Stomach (tissue), 4 donors: ENCODE results near the gene BDNF.

Experiments
- CTCF ChIP-seq, 7 experiments: fragments of 450-650 bp in 4 of 7; fragments of 200-600 bp in 3 of 7; sonication (generic) in 3 of 7; IDR thresholded peaks; one replicate each; pipeline ENCODE4 v1.5.1; 2016 to 2019; ENCODE audit warnings: antibody characterized with exemption in 7 of 7, control low read depth in 2 of 7, mild to moderate bottlenecking in 1 of 7
- EP300 ChIP-seq: sonication (generic); formaldehyde crosslinking; IDR thresholded peaks from one replicate; pipeline ENCODE4 v1.6.1; 2017; ENCODE audit warnings: antibody characterized with exemption
- POLR2A ChIP-seq, 4 donors: fragments of 450-650 bp; IDR thresholded peaks; one replicate each; pipeline ENCODE4 v1.6.1; 2016; ENCODE audit warnings: antibody characterized with exemption in 4 of 4, control low read depth in 2 of 4, mild to moderate bottlenecking in 1 of 4, moderate library complexity in 1 of 4
- POLR2AphosphoS5 ChIP-seq, 3 donors: sonication (generic); formaldehyde crosslinking; IDR thresholded peaks; one replicate each; pipeline ENCODE4 v1.6.1; 2016; ENCODE audit warnings: antibody characterized with exemption in 3 of 3

GRCh38 chr11:27711725-27712124 lies 11.5 kb upstream of the BDNF start:
- TF ChIP-seq POLR2A (IDR thresholded peaks at IDR 0.05) (no peak), CTCF (IDR thresholded peaks at IDR 0.05) (no peak), EP300 (no peak), POLR2AphosphoS5 (IDR thresholded peaks at IDR 0.05) (no peak)
